Measurements from ENCODE around the gene SNRNP25.

GRCh38 chr16:42069-42457 is 11.6 kb upstream of the SNRNP25 start:
- TF ChIP-seq POLR2AphosphoS5 (IDR thresholded peaks at IDR 0.05): no peak
- no peak for TF ChIP-seq EP300 (IDR thresholded peaks at IDR 0.05)
